Body of pancreas (tissue), 4 donors: ENCODE measurements around the gene TRNAU1AP.

Source experiments
- CTCF ChIP-seq, 7 experiments: fragments of 450-650 bp in 4 of 7; fragments of 200-600 bp in 3 of 7; sonication (generic) in 3 of 7; IDR thresholded peaks; one replicate each; pipeline ENCODE4 v1.5.1; 2016 to 2019; ENCODE audit warnings: antibody characterized with exemption in 7 of 7
- POLR2A ChIP-seq, 3 donors: fragments of 450-650 bp; IDR thresholded peaks; one replicate each; pipeline ENCODE4 v1.6.1; 2016; ENCODE audit warnings: antibody characterized with exemption in 3 of 3, mild to moderate bottlenecking in 2 of 3

- TF ChIP-seq CTCF (IDR thresholded peaks at IDR 0.05) = no peak
- TF ChIP-seq POLR2A (IDR thresholded peaks at IDR 0.05) = no peak
Observed at GRCh38 chr1:28548318-28548717, 4.6 kb upstream of the TRNAU1AP start.
